ENCODE results near the gene GZF1. TPM values are rescaled to one million over a fixed set of nuclear protein-coding genes. Genes with fewer than 3 reads are reported as not detected.

Gene GZF1
- polyA plus RNA-seq, 1 experiment: 22.7 TPM

DNA sequence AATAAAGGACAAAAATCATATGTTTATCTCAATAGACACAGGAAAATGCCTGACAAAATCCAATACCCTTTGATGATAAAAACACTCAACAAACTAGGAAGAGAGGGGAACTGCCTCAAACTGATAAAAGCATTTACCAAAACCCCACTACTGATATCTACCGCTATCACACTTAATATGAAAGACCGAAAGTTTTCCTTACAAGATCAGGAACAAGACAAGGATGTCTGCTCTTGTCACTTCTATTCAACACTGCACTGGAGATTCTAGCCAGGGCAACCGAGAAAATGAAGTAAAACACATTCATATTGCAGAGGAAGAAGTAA lies 25.1 kb downstream of the GZF1 start:
- ChIA-PET CTCF (no interaction called here), POLR2A (no interaction called here)
- no peak for DNase-seq (ENCODE audit: low read depth)
- Histone ChIP-seq H3K27me3 (ENCODE audit: control insufficient read depth, insufficient read depth, low read length) (no peaks in the 10 kb centered on the region), H3K4me3 (ENCODE audit: low read depth, low read length) (no peak overlapping the region), H3K36me3 (ENCODE audit: control insufficient read depth, insufficient read depth, low read length) (peaks cover 3% of the 10 kb centered on the region; the same call in 1 of the 2 replicates)
- TF ChIP-seq, protein P1, sequence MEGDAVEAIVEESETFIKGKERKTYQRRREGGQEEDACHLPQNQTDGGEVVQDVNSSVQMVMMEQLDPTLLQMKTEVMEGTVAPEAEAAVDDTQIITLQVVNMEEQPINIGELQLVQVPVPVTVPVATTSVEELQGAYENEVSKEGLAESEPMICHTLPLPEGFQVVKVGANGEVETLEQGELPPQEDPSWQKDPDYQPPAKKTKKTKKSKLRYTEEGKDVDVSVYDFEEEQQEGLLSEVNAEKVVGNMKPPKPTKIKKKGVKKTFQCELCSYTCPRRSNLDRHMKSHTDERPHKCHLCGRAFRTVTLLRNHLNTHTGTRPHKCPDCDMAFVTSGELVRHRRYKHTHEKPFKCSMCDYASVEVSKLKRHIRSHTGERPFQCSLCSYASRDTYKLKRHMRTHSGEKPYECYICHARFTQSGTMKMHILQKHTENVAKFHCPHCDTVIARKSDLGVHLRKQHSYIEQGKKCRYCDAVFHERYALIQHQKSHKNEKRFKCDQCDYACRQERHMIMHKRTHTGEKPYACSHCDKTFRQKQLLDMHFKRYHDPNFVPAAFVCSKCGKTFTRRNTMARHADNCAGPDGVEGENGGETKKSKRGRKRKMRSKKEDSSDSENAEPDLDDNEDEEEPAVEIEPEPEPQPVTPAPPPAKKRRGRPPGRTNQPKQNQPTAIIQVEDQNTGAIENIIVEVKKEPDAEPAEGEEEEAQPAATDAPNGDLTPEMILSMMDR (IDR thresholded peaks at IDR 0.05; ENCODE audit: insufficient read depth, low read depth, low read length): no peak

DNA sequence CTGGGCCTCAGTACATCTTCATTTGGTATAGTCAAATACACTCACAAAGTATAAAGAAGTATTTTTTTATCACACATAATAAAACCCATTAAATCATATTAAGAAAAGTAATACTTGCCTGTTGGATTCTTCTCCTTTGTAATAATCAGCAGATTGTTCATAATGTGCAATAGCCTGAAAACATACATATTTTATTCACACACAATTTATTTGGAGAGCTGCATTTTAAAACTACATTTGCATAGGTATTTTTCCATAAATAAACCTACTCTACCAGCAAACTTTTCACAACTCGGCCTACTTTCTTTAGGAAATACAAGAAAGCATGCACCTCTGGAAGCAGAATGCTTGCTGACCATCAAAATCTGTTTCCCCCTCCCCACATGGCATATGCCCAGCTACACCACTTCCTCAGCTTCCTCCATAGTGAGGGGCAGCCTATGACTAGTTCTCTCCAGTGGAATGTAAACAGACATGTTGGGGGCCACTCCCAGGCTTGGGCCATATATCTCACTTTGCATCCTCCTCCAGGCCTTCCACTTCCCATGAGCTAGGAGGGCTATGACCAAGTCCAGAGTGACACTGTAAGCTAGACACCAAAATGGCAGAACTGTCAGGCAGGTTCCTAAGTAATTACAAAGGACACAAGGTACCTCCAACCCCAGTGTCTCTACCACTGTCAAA lies 28.3 kb downstream of the GZF1 start:
- ChIA-PET POLR2A (no interaction called here), CTCF (interaction anchor here (1.1 kb wide), 2 partner anchors 10 to 15 kb away, joined by 4 to 5 read pairs; no protein-coding TSS in a partner anchor)
- peaks cover 13% of the 10 kb centered on the region for H3K36me3 ChIP-seq (ENCODE audit: control insufficient read depth, insufficient read depth, low read length)
- DNase-seq (ENCODE audit: low read depth): no peak
- no peaks in the 10 kb centered on the region for H3K27me3 ChIP-seq (ENCODE audit: control insufficient read depth, insufficient read depth, low read length)
- H3K4me3 ChIP-seq (ENCODE audit: low read depth, low read length): no peak overlapping the region
- TF ChIP-seq, protein P1 (IDR thresholded peaks at IDR 0.05; ENCODE audit: insufficient read depth, low read depth, low read length): no peak

DNA sequence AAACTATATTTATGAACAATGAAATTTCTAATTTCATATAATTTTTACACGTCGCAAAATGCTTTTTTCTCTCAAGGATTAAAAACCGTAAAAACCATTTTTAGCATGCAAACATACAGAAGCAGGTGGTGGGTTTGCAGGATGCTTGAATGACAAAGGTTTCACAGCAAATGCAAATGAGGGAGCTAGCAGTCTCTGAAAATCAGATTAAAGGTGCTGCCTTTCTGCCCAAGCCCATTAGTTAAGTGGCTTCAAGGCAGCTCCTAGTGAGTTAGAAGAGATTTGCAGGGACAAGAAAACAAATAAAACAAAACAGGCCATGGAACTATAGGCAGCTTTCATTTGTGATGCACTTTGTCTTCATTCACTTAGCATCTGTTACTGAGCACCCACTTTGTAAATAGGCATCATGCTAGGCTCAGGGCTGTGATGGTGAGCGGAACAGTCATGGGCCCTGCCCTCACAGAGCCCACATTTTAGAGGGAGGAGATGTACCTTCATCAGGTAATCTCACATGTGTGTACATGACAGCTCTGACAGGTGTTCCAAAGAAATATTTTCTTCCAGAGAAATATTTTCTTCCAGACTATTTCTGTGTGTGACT lies 29.8 kb downstream of the GZF1 start:
- POLR2A ChIA-PET: no interaction called here
- CTCF ChIA-PET: interaction anchor here (0.6 to 1.6 kb wide), 5 partner anchors 11 to 75 kb away, joined by 3 to 5 read pairs (median 3); no protein-coding TSS in a partner anchor
- Histone ChIP-seq H3K4me3 (ENCODE audit: low read depth, low read length) (no peak overlapping the region), H3K27me3 (ENCODE audit: control insufficient read depth, insufficient read depth, low read length) (no peaks in the 10 kb centered on the region), H3K36me3 (ENCODE audit: control insufficient read depth, insufficient read depth, low read length) (peaks cover 13% of the 10 kb centered on the region)
- no peak for DNase-seq (ENCODE audit: low read depth)
- TF ChIP-seq, protein P1 (IDR thresholded peaks at IDR 0.05; ENCODE audit: insufficient read depth, low read depth, low read length): no peak

DNA sequence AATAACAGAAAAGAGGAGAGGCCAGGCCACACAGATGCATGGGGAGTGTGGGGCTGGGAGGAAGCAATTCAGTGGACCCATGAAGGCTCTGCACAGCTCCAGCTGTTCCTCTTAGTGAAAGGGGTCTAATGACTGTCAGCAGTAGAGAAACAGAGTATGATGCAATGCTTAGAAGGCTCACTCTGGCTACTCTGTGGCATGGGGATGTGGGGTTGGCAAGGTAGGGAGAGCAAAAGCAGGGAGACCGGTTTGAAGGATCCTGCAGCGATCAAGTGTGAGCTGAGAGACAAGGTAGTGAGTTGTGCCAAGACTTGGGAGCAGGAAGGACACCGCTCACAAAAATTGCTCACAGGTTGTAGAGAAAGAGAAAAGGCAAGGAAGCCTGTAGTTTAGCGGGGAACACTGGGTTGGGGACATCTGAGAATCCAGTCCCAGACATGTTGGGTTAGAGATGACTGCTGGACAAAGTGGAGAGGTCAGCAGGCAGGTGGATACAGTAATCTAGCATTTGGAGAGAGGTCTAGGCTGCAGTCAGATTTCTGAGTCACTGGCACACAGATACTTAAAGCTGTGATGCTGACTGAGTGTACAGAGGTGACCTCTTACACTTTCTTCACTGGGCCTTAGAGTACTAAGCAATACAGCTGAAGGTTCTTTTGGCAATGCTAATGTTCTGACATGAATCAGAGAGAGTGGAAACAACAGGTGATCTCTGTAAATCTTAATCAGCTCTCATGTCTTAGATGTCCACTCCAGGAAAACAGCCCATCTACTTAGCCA lies 32.2 kb downstream of the GZF1 start:
- Histone ChIP-seq H3K27me3 (ENCODE audit: control insufficient read depth, insufficient read depth, low read length) (no peaks in the 10 kb centered on the region), H3K36me3 (ENCODE audit: control insufficient read depth, insufficient read depth, low read length) (peaks cover 13% of the 10 kb centered on the region), H3K4me3 (ENCODE audit: low read depth, low read length) (no peak overlapping the region)
- CTCF ChIA-PET: interaction anchor here (1.6 kb wide), 1 partner anchor 25 kb away, joined by 3 read pairs; no protein-coding TSS in a partner anchor
- TF ChIP-seq, protein P1 (IDR thresholded peaks at IDR 0.05; ENCODE audit: insufficient read depth, low read depth, low read length): no peak
- no peak for DNase-seq (ENCODE audit: low read depth)
- POLR2A ChIA-PET: no interaction called here

Measured in BJ (cell line).